Measurements from ENCODE around the gene DOCK6.

DNA sequence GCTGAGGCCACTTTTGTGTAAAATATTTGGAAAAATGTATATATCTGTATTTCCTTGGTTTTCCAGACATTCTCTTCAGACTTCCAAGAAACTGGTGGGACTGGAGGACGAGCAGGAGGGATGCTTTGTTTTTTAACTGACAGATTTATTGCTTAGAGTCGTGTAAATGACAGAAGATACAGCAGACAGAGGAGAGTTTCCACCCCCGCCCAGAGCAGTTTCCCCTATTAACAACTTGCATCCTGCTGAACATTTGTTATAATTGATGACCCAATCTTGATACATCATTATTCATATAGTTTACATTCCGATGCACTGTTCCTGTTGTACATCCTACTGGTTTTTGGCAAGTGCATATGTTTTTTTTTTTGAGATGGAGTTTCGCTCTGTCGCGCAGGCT lies 7.1 kb upstream of the DOCK6 start:
- TF ChIP-seq, protein P1, sequence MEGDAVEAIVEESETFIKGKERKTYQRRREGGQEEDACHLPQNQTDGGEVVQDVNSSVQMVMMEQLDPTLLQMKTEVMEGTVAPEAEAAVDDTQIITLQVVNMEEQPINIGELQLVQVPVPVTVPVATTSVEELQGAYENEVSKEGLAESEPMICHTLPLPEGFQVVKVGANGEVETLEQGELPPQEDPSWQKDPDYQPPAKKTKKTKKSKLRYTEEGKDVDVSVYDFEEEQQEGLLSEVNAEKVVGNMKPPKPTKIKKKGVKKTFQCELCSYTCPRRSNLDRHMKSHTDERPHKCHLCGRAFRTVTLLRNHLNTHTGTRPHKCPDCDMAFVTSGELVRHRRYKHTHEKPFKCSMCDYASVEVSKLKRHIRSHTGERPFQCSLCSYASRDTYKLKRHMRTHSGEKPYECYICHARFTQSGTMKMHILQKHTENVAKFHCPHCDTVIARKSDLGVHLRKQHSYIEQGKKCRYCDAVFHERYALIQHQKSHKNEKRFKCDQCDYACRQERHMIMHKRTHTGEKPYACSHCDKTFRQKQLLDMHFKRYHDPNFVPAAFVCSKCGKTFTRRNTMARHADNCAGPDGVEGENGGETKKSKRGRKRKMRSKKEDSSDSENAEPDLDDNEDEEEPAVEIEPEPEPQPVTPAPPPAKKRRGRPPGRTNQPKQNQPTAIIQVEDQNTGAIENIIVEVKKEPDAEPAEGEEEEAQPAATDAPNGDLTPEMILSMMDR (conservative IDR thresholded peaks at IDR 0.05 in 1 of 2, IDR thresholded peaks at IDR 0.05 in 1 of 2; ENCODE audit: low read depth in 1 of 2, low read length in 2 of 2) = no peak
- TF ChIP-seq EZH2 (IDR thresholded peaks at IDR 0.05; ENCODE audit: low read length, missing control alignments) = no peak
